ENCODE measurements around the gene CHMP2A.
"Not testable (repeated sequence)": the region's sequence is repeated elsewhere in the genome, so short reads cannot be mapped to it uniquely, and the experiment has no call there.

The CHMP2A gene

GRCh38 chr19:58553799-58554493, 959 bp downstream of the CHMP2A start:
- DNase-seq = no peak

- no peak for DNase-seq
These were observed 2.2 kb downstream of the CHMP2A start for GRCh38 chr19:58552655-58553054.

- DNase-seq = no peak
These were observed 3.1 kb downstream of the CHMP2A start for GRCh38 chr19:58551577-58552471.

- DNase-seq = no peak
These were observed 3.8 kb downstream of the CHMP2A start for GRCh38 chr19:58551123-58551497.

GRCh38 chr19:58550362-58551122, 4.4 kb downstream of the CHMP2A start:
- DNase-seq = no peak

- DNase-seq = no peak
These were observed 5.1 kb downstream of the CHMP2A start for GRCh38 chr19:58549664-58550361.

- DNase-seq = no peak
These were observed 5.8 kb downstream of the CHMP2A start for GRCh38 chr19:58548859-58549663.

GRCh38 chr19:58547323-58548312, 7.3 kb downstream of the CHMP2A start:
- DNase-seq = no peak

GRCh38 chr19:58546019-58546530, 8.8 kb downstream of the CHMP2A start:
- DNase-seq = no peak

GRCh38 chr19:58545286-58546018, 9.5 kb downstream of the CHMP2A start:
- no peak for DNase-seq

- no peak for DNase-seq
These were observed 10.2 kb downstream of the CHMP2A start for GRCh38 chr19:58544591-58545285.

- DNase-seq = no peak
These were observed 10.9 kb downstream of the CHMP2A start, which contains the start of gene TRIM28 for GRCh38 chr19:58543826-58544590. Gene TRIM28, plus strand, starts transcription at chr19:58544064. Its CDS starts 694 bp downstream, at chr19:58544758.

GRCh38 chr19:58542641-58543372, 12.1 kb downstream of the CHMP2A start:
- DNase-seq = not testable (repeated sequence)

GRCh38 chr19:58539169-58539559, 15.7 kb downstream of the CHMP2A start:
- DNase-seq = not testable (repeated sequence)

GRCh38 chr19:58538257-58539168, 16.4 kb downstream of the CHMP2A start:
- no peak for DNase-seq
